GM12892 (cell line): ENCODE results near the gene ANKRD44.

ENCODE experiments used
- POLR2A ChIP-seq: IDR thresholded peaks from 2 replicates; pipeline ENCODE4 v1.6.1; 2011; ENCODE audit warnings: low read depth, low read length, control low read depth
- TAF1 ChIP-seq: IDR thresholded peaks from 2 replicates; pipeline ENCODE4 v1.6.1; 2011; ENCODE audit warnings: low read depth, mild to moderate bottlenecking, control low read depth, low read length, borderline replicate concordance

DNA sequence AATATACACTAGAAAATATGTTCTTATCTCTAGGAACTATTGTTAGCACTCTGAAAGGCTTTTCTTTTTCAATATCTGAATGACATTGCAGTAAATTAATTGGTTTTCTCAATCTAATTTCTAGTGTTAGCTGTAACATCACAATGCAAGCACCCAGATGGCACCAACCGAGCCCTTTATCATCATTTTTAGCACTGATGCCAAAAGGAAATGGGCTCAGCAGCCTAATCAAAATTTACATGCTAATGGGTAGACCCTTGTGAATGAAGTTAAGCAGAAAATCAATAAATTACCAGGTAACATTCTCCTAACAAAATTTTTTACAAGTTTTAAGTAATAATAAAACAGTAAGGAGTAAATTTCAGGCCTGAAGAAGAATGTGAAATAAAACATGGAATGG, 330.6 kb downstream of the ANKRD44 start:
- TF ChIP-seq POLR2A, result no peak
- no peak for TF ChIP-seq TAF1
